NCI-H2171 treated with DMSO at 0.1 percent for 48 hours (cell line): ENCODE measurements around the gene MBTD1.
"Not testable (repeated sequence)": the region's sequence is repeated elsewhere in the genome, so short reads cannot be mapped to it uniquely, and the experiment has no call there.

Source experiments
- DNase-seq: peaks from one replicate; lab custom pipeline; 2025; lab: John Stamatoyannopoulos, UW

MBTD1 gene

DNA sequence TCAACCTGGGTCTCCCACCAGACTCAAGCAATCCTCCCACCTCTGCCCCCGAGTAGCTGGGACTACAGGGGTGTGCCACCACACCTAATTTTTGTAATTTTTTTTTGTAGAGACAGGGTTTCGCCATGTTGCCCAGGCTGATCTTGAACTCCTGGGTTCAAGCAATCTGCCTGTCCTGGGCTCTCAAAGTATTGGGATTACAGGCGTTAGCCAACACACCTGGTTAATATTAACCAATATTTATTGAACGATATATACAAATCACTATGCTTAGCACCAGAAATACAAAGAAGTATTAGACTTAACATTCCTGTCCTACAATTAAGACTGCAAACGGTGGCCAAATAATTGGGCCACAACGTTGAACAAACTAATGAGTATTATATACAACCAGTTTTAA, 4.2 kb downstream of the MBTD1 start:
- no peak for DNase-seq

DNA sequence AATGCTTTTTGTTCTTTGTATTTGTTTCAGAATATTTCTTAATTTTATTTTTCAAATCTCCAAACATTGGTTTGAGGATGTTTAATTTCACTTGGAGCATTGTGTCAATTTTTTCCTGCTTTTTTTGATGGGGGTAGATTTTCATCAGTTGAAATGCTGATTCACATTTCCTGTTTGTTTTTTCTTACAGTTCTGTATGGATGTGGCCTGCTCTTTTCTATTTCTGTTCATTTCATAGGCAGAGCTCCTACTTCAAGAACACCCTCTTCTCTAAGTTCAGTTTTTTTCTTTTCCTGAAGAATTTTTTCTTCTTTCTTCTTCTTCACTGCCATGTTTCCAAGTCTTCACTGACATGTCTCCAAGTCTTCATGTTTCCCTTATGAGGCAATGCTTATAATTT, 8.8 kb downstream of the MBTD1 start:
- no peak for DNase-seq

DNA sequence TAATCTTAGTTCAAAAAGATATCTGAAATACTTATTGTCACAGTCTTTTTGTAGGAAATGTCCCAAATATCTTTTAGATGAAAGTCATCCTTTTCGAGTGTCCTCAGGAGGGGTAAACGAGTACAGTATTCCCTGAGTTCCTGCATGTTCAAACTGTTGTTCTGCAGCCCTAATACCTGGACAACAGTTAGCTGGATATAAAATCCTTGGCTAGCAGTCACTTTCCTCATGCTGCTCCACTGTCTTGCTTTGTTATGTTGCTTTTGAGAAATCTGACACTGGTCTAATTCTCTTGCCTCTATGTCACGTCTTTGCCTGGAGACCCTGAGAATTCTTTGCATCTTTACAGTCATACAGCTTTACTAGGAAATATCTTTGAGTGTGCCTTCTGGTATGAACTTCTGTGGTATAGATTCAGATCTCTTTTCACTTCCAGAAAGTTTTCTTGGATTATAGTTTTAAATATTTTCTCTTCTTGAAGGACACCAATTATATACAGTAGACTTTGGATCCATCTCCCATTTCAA, 9.5 kb downstream of the MBTD1 start:
- DNase-seq: no peak

DNA sequence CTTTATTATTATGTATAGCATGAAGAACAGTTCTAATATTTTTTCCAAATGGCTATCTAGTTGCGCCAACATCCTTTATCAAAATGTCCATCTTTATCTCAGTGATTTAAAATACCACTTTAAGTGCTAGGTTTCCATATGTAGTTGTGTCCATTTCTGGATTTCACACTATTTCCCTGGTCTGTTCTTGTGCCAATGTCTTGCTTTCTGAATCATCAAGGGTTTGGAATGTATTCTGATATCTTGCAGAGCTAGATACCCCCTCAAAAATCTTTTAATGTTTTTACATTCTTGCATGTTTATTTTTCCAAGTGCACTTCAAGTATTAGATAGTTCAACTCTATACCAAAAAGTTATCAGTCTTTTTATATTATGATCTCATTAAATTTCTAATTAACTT, 14.3 kb downstream of the MBTD1 start:
- no peak for DNase-seq

DNA sequence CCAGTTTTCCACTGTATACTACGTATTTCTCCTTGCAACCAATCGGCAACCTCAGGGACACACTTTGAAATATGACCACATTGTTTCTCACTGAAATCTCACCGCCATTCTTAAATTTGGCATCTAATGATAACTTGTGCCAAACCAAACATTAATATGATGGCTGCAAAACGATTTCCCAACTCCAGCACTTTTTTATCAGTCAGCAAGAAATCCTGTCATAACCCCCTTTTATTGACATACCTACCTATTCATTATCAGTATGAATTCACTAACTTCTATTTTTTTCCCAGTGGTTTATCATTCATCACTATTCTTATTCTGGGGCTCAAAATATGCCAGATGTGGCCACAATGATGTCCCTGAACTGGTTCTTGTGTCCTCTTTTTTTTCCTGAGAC, 15.8 kb downstream of the MBTD1 start:
- no peak for DNase-seq

DNA sequence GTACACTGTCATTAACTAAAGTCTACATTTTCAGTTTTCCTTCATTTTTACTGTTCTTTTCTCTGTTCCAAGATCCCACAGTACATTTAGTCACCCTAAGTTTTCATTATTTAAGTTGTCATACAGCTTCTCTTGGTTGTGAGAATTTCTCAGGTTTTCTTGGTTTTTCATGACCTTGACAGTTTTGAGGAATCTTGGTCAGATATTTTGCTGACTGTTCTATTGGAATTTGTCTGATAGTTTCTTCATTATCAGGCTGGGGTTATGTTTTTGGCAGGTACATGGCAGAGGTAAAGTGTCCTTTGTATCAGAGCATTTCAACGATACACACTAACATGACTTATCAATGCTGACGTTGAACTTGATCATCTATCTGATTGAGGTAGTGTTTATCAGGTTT, 19.6 kb downstream of the MBTD1 start:
- DNase-seq: no peak

DNA sequence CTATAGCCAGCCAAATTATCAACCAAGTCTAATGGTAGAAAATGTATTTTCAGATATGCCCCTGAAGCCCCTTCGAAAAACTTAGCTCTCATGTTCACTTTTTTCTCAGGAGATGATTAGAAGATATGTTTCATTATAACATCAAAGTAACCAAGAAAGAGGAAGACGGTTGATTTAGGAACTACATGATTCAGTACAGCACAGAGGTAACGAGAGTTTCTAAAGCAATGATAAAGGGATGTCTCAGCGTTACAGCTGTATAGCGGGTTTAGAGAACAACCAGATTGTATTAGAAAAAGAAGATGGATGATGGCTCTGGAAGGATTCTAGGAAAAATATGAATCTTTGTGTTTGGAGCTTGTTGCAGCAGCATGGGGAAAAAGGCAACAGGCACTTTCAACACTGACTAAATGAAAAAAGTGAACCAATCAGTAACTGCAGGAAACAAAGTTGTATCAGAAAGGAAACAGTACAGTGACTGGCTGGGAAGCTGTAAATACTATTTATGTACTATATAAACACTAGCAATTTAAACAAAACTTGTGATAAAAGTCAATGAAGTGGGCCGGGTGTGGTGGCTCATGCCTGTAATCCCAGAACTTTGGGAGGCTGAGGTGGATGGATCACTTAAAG, 21.5 kb downstream of the MBTD1 start:
- DNase-seq: no peak

DNA sequence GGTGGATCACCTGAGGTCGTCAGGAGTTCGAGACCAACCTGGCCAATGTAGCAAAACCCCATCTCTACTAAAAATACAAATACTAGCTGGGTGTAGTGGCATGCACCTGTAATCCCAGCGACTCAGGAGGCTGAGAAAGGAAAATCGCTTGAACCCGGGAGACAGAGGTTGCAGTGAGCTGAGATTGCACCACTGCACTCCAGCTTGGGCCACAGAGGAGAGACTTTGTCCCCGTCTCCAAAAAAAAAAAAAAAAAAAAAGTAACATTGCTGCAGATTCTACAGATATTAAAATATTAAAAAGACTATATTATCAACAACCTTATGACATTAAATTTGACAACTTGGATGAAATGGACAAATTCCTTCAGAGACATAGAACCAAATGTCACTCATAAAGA, 25.7 kb downstream of the MBTD1 start:
- DNase-seq: no peak

DNA sequence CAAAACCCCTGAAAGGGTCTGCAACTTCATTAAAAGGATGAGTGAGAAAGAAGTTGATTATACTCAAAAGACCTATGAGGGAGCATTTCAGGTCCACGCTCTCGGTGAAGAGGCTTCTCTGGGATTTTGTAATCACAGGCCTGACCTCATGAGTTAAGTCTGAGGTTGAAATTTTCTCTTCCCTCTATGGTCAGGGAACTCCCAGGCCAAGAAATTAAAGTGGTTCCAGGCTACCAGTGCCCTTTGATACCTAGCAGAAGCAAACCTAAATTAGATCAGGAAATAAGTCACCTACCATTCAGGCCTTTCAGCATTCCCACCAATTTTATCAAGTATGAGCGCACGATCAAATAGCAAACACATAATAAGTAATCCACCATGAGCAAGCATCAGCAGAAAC, 27.9 kb downstream of the MBTD1 start:
- no peak for DNase-seq

DNA sequence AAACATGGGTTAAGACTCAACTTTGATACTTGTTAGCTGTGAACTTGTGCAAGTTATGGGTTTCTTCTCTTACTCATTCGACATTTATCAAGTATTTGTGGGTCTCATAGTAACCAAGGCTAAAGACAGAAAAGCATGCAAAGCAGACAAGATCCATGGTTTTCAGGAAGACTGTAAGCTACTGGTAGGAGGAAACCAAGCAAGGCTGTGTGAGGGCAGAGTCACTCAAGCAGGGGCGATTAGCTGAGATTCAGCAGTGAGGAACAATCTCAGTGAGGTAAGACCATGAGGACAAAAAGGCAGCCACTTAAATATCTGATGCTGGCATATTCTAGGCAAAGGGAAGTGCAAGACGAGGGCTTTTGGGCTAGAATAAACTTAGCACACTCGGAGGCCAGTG, 29.5 kb downstream of the MBTD1 start:
- no peak for DNase-seq

DNA sequence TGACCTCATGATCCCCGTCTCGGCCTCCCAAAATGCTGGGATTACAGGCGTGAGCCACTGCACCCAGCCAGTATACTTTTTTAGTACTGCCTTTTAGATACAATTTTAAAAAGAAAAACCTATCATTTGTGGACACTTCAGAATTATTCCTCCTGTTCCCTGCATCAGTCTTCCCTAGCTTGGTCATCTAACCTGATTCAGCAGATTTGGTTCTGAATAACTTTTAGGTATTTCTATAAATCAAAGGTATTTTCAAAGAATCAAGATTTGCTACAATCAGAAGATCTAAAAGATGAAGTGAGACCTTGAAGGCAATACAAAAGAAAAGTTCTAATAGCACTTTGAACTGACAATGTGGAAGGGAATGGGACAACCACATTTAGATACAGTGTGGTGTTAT, 30.0 kb downstream of the MBTD1 start:
- DNase-seq: no peak

DNA sequence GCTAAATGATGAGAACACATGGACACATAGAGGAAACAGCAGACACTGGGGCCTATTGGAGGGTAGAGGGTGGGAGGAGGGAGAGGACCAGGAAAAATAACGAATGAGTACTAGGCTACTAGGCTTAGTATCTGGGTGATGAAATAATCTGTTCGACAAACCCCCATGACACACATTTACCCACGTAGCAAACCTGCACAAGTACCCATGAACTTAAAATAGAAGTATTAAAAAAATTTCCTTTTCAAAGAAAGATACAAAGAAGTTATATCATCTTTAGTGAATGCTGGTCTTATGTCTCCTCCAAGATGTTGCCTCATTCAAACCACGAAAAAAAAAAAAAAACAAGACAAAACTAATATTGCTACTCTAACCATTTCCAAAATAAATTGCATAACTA, 31.7 kb downstream of the MBTD1 start:
- DNase-seq: no peak

DNA sequence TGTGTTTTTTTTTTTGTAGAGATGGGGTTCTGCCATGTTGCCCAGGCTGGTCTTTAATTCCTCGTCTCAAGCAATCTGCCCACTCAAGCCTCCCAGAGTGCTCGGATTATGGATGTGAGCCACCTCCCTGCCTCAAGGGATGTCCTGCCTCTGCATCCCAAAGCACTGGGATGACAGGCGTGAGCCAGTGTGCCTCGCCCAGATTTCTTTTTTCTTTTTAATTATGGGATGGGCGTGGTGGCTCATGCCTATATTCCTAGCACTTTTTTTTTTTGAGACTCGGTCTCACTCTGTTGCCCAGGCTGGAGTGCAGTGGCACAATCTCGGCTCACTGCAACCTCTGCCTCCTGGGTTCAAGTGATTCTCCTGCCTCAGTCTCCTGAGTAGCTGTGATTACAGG, 34.3 kb downstream of the MBTD1 start:
- not testable (repeated sequence) for DNase-seq

DNA sequence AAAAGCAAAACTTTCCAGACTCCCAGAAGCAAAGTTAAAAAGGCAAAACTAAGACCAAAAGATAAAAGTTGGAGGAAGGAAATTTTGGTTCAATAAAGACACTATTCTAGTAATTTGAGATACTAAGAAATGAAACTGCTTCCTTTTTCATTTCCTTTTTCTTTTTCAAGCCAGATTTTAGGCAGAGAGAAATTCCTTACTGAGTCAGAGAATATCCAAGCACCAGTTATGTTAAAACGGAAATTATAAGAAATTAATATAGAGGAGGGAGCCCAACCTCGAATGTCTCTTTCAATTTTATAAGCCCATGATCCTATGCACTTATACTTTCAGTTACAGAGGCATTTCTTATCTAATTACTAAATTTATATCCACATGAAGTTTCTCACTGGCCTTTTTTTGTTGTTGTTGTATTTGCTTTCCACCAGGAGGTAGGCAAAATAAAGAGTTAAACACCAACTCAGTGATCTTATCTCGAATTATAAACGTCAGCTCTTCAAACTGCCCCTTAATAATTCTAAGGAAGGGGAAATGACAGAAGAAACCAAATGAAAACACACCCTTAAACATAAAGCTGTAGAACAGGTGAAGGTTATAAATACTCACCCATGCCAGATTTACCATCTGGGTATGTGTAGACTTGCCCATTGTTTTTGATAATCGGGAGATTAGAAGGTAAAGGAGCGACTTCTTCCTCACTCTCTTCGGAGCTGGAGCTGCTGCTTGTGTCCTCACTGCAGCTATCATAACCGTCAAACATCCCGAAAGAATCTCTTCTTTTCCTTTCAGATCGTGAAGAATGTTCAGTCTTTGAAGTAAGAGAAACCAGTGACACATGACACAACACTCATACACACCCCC, 35.2 kb downstream of the MBTD1 start:
- DNase-seq: no peak

DNA sequence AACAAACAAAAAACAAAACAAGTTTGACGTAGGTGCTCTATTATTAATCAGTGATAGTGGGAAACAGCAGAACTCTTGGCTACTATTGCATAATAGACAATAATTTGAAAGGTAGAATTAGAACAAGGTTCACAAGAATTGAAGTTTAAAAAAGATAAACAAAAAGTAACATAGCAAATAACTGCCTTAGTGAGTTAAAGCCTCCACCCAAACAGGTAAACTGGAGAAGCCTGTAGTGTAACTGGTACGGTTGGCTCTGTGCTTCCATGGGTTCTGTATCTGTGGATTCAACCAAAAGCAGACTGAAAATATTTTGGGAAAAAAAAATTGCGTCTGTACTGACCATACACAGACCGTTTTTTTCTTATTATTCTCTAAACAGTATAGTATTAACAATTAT, 38.5 kb downstream of the MBTD1 start:
- DNase-seq: no peak

DNA sequence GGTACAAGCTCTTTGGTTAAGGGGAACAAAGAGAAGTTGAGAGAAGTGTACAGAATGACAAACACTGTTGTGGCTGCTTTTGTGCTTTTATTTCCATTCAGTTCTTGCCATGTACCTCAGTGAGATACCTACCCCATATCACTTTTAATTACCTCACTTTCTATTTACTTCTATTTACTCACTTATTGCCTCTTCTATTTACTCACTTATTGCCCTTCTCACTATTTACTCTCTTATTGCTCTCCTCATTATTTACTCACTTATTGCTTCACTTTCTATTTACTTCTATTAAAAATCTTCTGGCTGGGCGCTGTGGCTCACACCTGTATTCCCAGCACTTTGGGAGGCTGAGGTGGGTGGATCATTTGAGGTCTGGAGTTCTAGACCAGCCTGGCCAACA, 41.9 kb downstream of the MBTD1 start:
- no peak for DNase-seq

DNA sequence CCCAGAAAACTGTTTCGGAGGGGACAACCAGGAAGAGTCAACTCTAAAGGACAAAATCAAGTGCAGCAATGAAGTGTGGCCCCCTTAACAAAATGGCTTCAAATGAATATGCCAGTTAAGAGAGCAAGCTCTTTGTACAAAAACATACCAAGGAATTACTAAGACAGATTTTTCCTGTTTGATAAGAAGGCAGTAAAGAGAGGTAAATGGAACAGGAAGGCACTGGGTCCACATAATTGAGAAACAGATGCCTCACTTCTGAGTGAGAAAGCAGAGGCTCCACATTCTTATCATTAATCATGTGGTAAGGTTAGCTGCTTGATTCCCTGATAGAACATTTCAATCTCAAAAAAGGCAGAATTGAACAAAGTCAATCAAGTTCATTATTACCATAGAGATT, 44.9 kb downstream of the MBTD1 start:
- no peak for DNase-seq

DNA sequence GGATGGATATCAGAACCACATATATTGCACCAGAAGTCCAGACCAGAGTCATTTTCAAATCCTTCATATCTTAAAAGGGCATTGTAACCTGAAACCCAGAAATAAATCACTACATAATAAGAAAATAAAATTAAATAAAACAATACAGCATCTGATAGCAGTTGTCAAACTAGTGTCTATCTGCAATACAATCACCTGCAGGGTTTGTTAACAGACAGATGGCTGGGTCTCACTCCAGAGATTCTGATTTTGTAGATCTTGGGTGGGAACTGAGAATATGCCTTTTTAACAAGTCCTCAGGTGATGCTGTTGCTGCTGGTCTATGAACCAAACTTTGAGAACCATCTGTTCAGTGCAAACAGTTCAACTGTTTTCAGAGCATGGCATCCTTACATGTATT, 56.0 kb downstream of the MBTD1 start:
- peak; percentile 72 for DNase-seq

DNA sequence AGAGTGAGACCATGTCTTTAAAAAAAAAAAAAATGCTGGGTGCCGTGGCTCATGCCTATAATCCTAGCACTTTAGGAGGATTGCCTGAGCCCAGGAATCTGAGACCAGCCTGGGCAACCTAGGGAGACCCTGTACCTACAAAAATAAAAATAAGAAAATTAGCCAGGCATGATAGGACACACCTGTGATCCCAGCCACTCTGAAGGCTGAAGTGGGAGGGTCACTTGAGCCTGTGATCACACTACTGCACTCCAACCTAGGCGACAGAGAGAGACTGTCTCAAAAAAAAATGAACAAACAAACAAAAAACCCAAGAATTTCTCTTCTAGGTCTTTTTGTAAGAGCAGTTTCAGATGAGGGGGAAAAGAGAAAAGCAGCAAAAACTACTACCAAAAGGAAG, 59.0 kb downstream of the MBTD1 start:
- no peak for DNase-seq

DNA sequence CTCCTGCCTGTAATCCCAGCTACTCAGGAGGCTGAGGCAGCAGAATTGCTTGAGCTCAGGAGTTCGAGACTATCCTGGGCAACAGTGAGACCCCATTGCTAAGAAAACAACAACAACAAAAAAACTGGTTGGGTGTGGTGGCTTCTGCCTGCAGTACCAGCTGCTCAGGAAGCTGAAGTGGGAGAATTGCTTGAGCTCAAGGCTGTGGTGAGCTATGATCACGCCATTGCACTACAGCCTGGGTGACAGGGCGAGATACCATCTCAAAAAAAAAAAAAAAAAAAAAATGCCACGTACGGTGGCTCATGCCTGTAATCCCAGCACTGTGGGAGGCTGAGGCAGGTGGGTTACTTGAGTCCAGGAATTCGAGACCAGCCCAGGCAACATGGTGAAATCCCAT, 59.6 kb downstream of the MBTD1 start:
- no peak for DNase-seq

DNA sequence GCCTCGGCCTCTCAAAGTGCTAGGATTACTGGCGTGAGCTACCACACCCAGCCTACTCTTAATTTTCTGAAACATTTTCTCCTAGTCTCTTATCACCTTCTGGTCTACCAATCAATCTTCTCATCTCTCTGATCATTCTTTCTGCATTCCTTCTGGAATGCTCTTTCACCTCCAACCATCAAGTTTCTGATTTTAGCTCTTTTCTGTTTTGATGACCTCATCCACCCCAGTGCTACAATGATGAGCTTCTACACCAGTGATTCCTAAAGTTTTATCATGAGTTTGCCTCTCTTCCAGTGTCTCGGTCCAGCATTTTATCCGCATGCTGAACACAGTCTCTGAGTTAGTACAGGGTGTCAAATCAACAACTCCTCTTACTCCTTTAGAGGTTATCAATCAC, 62.1 kb downstream of the MBTD1 start:
- no peak for DNase-seq

DNA sequence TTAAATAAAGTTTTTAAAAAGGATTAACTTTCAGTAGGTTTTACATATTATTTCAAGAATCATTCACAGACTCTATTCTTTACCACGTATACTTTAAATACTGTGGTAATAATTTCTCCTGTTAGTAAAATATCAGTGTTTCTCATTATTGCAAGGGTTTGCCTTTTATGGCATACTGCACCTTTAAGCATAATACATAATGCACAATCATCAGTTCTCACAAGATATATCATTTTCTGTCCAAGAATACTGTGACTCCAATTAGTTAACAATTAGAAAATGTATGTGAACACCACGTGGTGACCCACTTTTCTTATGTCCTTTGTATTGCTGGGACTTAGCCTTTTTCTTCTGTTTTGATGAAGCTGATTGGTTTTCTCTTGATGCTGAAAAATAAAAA, 68.0 kb downstream of the MBTD1 start:
- no peak for DNase-seq

DNA sequence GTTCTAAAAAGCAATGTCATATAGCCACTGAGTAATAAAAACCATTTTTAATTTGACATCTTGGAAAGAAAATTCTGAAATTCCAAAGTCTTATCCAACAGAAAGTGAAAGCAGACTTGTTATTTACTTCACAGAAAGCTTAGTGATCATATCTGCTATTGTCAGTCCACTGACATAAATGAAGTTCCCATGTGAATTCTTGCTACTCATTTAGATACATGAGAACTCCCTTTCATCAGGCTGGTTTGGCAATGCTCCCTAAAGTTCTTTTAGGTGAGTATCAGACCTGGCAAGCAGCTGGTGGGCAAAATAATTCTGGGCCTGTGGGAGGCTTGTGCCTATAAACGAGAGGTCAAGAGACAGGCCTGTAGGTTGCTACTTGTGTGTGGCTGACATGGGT, 70.2 kb downstream of the MBTD1 start:
- no peak for DNase-seq

DNA sequence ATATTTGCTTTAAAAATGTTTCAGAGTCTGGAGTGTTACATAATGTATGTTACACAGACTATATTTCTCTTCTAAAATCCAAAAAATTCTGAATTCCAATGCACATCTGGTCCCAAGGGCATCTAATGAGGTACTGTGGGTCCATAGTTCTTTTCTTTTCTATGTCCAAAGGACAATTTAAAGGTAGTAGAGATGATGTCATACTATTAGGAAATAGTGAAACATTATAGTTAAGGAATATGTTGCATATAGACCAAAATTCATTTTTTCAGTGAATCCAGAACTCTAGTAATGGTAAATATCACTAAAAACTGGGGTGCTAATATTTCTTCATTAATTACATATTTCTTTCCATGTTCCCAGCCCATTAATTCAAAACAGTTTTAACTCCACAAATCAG, 70.7 kb downstream of the MBTD1 start:
- no peak for DNase-seq
